DND-41 (cell line): ENCODE results near the gene CRIP3.

Experiments
- ATAC-seq: fragments of 200-7000 bp; cut with Tn5 transposase; 3 replicates; pipeline ENCODE4 v1.9.1; 2021; ENCODE audit warnings: low read depth; ENCODE audit not compliant: insufficient read depth
- DNase-seq: peaks from one replicate; pipeline ENCODE4 v3.0.0-alpha.2; 2020
- H2AFZ ChIP-seq: 2 replicates; pipeline ENCODE4 v1.6.0; 2012; ENCODE audit warnings: low read depth, low read length
- H3K27ac ChIP-seq: 2 replicates; pipeline ENCODE4 v1.5.1; 2012; ENCODE audit warnings: low read length, inconsistent platforms
- H3K27me3 ChIP-seq: fragments of 200-600 bp; sonication (generic); 2 replicates; pipeline ENCODE4 v1.6.0; 2012; ENCODE audit warnings: low read length, mild to moderate bottlenecking, inconsistent platforms; ENCODE audit not compliant: insufficient read depth, poor library complexity
- H3K36me3 ChIP-seq: 2 replicates; pipeline ENCODE4 v1.5.1; 2012; ENCODE audit warnings: low read length, inconsistent platforms; ENCODE audit not compliant: insufficient read depth
- H3K4me1 ChIP-seq: 2 replicates; pipeline ENCODE4 v1.5.1; 2012; ENCODE audit warnings: mild to moderate bottlenecking, low read length; ENCODE audit not compliant: insufficient read depth
- H3K4me2 ChIP-seq: 2 replicates; pipeline ENCODE4 v1.6.0; 2012; ENCODE audit warnings: mild to moderate bottlenecking, moderate library complexity, low read length, inconsistent platforms; ENCODE audit not compliant: insufficient read depth
- H3K4me3 ChIP-seq, 2 experiments: fragments of 200-600 bp in 1 of 2; shearing (Covaris generic) in 1 of 2; 2 replicates each; pipeline ENCODE4 v1.5.1; 2012 to 2016; ENCODE audit warnings: inconsistent platforms in 2 of 2, low read length in 2 of 2, mild to moderate bottlenecking in 2 of 2, low read depth in 1 of 2, moderate library complexity in 1 of 2
- H3K79me2 ChIP-seq: 2 replicates; pipeline ENCODE4 v1.6.0; 2012; ENCODE audit warnings: low read length, inconsistent platforms; ENCODE audit not compliant: insufficient read depth
- H3K9ac ChIP-seq: 2 replicates; pipeline ENCODE4 v1.6.0; 2012; ENCODE audit warnings: low read depth, mild to moderate bottlenecking, inconsistent platforms, low read length, moderate library complexity
- H3K9me3 ChIP-seq: 2 replicates; pipeline ENCODE4 v1.5.1; 2012; ENCODE audit warnings: low read length, moderate library complexity, mild to moderate bottlenecking, inconsistent platforms; ENCODE audit not compliant: insufficient read depth, severe bottlenecking
- H4K20me1 ChIP-seq: 2 replicates; pipeline ENCODE4 v1.6.0; 2012; ENCODE audit warnings: low read length; ENCODE audit not compliant: insufficient read depth
- EZH2 ChIP-seq: IDR thresholded peaks from 3 replicates; pipeline ENCODE4 v1.6.1; 2012; ENCODE audit warnings: borderline replicate concordance, low read depth, mild to moderate bottlenecking, moderate library complexity, low read length, inconsistent platforms; ENCODE audit not compliant: severe bottlenecking
- TF ChIP-seq, protein P1 (sequence below): IDR thresholded peaks from 2 replicates; pipeline ENCODE4 v1.5.1; 2012; ENCODE audit warnings: borderline replicate concordance, low read length, moderate library complexity, mild to moderate bottlenecking; ENCODE audit not compliant: poor library complexity, severe bottlenecking; ENCODE audit errors: extremely low read depth

CRIP3 gene

DNA sequence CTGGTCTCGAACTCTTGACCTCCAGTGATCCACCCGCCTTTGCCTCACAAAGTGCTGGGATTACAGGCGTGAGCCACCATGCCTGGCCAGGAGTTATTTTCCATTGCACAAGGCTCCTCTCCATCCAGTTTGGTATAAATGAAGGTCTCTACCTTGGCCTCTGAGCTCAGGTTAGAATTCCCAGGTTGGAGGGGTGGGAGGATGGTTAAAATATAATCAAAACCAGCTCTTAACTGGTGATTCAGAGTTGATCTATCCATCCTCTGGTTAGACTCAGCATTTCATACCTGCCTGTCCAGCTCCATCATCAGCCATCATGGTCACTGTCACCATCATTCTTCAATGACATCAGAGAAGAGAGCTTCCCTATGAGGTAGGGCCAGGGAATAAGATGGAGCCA lies 13.2 kb downstream of the CRIP3 start:
- peaks cover 13% of the 10 kb centered on the region for H3K27me3 ChIP-seq
- H2AFZ ChIP-seq = no peak overlapping the region
- no peak overlapping the region for H3K27ac ChIP-seq
- no peak for TF ChIP-seq EZH2
- TF ChIP-seq, protein P1, sequence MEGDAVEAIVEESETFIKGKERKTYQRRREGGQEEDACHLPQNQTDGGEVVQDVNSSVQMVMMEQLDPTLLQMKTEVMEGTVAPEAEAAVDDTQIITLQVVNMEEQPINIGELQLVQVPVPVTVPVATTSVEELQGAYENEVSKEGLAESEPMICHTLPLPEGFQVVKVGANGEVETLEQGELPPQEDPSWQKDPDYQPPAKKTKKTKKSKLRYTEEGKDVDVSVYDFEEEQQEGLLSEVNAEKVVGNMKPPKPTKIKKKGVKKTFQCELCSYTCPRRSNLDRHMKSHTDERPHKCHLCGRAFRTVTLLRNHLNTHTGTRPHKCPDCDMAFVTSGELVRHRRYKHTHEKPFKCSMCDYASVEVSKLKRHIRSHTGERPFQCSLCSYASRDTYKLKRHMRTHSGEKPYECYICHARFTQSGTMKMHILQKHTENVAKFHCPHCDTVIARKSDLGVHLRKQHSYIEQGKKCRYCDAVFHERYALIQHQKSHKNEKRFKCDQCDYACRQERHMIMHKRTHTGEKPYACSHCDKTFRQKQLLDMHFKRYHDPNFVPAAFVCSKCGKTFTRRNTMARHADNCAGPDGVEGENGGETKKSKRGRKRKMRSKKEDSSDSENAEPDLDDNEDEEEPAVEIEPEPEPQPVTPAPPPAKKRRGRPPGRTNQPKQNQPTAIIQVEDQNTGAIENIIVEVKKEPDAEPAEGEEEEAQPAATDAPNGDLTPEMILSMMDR = no peak
- H3K79me2 ChIP-seq = no peaks in the 10 kb centered on the region
- H3K4me1 ChIP-seq = no peaks in the 10 kb centered on the region
- DNase-seq (no peak), ATAC-seq (no peak)
- no peaks in the 10 kb centered on the region for H3K36me3 ChIP-seq
- H3K9me3 ChIP-seq = no peaks in the 10 kb centered on the region
- H3K4me3 ChIP-seq = no peak overlapping the region
- H4K20me1 ChIP-seq = no peaks in the 10 kb centered on the region
- no peak overlapping the region for H3K4me2 ChIP-seq
- H3K9ac ChIP-seq = no peak overlapping the region

DNA sequence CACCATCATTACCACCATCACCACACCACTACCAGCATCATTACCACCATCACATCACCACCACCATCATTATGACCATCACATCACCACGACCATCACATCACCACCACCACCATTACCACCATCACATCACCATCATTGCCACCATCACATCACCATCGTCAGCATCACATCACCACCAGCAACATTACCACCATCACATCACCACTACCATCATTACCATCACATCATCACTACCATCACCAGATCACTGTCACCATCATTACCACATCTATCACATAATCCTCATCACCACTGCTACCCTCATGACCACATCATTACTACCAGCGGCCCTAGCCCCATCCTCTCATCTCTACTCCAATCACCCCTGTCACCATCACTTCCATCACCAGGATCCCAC lies 14.1 kb downstream of the CRIP3 start:
- TF ChIP-seq, protein P1 = no peak
- no peak for TF ChIP-seq EZH2
- ATAC-seq = no peak
- Histone ChIP-seq H3K27ac (no peak overlapping the region), H3K4me1 (no peaks in the 10 kb centered on the region), H3K9me3 (no peaks in the 10 kb centered on the region), H4K20me1 (no peaks in the 10 kb centered on the region), H3K27me3 (peaks cover 13% of the 10 kb centered on the region), H3K4me2 (no peak overlapping the region), H3K4me3 (no peak overlapping the region), H3K79me2 (no peaks in the 10 kb centered on the region), H3K9ac (no peak overlapping the region), H3K36me3 (no peaks in the 10 kb centered on the region), H2AFZ (no peak overlapping the region)
- DNase-seq = no peak

DNA sequence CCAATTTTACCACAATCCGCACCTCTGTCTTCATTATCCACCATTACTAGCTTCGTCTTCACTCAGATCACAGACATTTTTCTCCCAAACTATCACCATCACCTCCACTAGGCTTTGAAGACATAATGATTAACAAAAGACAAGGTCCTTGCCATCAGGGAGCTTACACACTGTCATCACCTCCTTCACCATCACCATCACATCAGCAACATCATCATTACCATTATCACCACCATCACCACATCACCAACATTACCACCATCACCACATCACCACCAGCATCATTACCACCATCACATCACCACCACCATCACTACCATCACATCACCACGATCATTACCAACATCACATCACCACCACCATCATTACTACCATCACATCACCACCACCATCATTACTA lies 14.9 kb downstream of the CRIP3 start:
- no peaks in the 10 kb centered on the region for H3K36me3 ChIP-seq
- H3K9me3 ChIP-seq = no peaks in the 10 kb centered on the region
- no peaks in the 10 kb centered on the region for H3K4me1 ChIP-seq
- TF ChIP-seq, protein P1 = no peak
- TF ChIP-seq EZH2 = no peak
- ATAC-seq (no peak), DNase-seq (no peak)
- peaks cover 13% of the 10 kb centered on the region for H3K27me3 ChIP-seq
- H2AFZ ChIP-seq = no peak overlapping the region
- no peak overlapping the region for H3K4me2 ChIP-seq
- no peaks in the 10 kb centered on the region for H4K20me1 ChIP-seq
- no peak overlapping the region for H3K4me3 ChIP-seq
- H3K9ac ChIP-seq = no peak overlapping the region
- H3K27ac ChIP-seq = no peak overlapping the region
- no peaks in the 10 kb centered on the region for H3K79me2 ChIP-seq

DNA sequence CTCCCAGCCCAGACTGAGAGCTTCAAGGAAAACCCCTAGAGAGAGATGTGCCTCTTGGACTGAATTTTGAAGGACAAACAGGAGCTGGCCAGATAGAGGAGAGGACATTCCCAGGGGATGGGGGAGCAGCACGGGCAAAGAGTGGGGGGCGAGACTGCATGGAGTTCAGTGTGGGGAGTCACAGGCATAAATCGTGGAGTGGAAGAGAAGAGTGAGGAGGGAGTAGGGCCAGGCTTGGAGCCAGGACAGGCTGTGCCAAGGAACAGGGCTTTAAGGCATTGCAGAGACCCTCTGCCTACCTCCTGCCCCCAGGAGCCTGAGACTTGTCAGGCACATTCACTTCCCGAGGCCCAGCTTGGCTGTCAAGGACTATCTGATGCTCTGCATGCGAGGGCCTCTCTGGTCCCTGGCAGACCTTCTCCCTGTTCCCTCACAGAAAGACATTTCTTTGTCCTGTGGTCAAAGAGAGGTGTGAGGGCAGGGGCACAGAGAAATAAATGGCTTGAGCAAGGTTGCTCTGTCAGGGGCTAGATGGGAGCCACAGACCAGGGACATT lies 15.8 kb downstream of the CRIP3 start:
- H4K20me1 ChIP-seq = no peaks in the 10 kb centered on the region
- DNase-seq (no peak), ATAC-seq (no peak)
- no peak overlapping the region for H3K4me3 ChIP-seq
- H3K27ac ChIP-seq = no peak overlapping the region
- no peaks in the 10 kb centered on the region for H3K4me1 ChIP-seq
- H3K9me3 ChIP-seq = no peaks in the 10 kb centered on the region
- peaks cover 8% of the 10 kb centered on the region for H3K27me3 ChIP-seq
- no peaks in the 10 kb centered on the region for H3K79me2 ChIP-seq
- no peak overlapping the region for H3K4me2 ChIP-seq
- no peak overlapping the region for H2AFZ ChIP-seq
- H3K36me3 ChIP-seq = no peaks in the 10 kb centered on the region
- H3K9ac ChIP-seq = no peak overlapping the region
- TF ChIP-seq EZH2 = no peak
- TF ChIP-seq, protein P1 = no peak
